ENCODE data around the gene KLF1. TPM values are rescaled to one million over a fixed set of nuclear protein-coding genes. Genes with fewer than 3 reads are reported as not detected.

The KLF1 gene
- total and polyA plus RNA-seq, 10 of the 15 experiments (the other 5 are each of a cell fraction or from before 2014, with no cell fraction given), result 0.04 to 0.38 (median 0.08) TPM; not detected in 3

GRCh38 chr19:12871681-12872080, 15.3 kb downstream of the KLF1 start:
- FAIRE-seq (no peak), ATAC-seq (no peak), DNase-seq (ENCODE audit: low read depth, low spot score) (no peak)
- in situ Hi-C loops (cut with MboI), result no loop called here
- no peak overlapping the region for H3K9ac ChIP-seq (ENCODE audit: control insufficient read depth, insufficient read depth, low read length)
- intact Hi-C loops (cut with micrococcal nuclease; ENCODE audit: unreplicated experiment), result no loop called here
- H3K4me1 ChIP-seq (ENCODE audit: control insufficient read depth, insufficient read depth, low read length), result peaks cover 5% of the 10 kb centered on the region; the same call in 1 of the 2 replicates
- SMC1A ChIA-PET (ENCODE audit: uncharacterized antibody, unreplicated experiment), result no interaction called here
- no peak for TF ChIP-seq NRF1 (conservative IDR thresholded peaks at IDR 0.05; ENCODE audit: low read depth, low read length)
- TF ChIP-seq ATF7 (IDR thresholded peaks at IDR 0.05; ENCODE audit: low read depth), result no peak
- TF ChIP-seq CHD4 (IDR thresholded peaks at IDR 0.05), result no peak
- no peak for TF ChIP-seq ZNF592 (IDR thresholded peaks at IDR 0.05)
- TF ChIP-seq YY1 (IDR thresholded peaks at IDR 0.05; ENCODE audit: low read depth, low read length), result no peak
- TF ChIP-seq KDM1A (IDR thresholded peaks at IDR 0.05; ENCODE audit: borderline replicate concordance), result no peak
- TF ChIP-seq ASH2L (IDR thresholded peaks at IDR 0.05; ENCODE audit: borderline replicate concordance, low read depth), result no peak
- TF ChIP-seq SIX5 (IDR thresholded peaks at IDR 0.05; ENCODE audit: low read depth, low read length, severe bottlenecking), result no peak
- TF ChIP-seq SKIL (IDR thresholded peaks at IDR 0.05; ENCODE audit: low read depth, poor library complexity, severe bottlenecking), result no peak
- TF ChIP-seq MEF2A (IDR thresholded peaks at IDR 0.05; ENCODE audit: insufficient read depth, low read depth, low read length), result no peak
- TF ChIP-seq RBBP5 (conservative IDR thresholded peaks at IDR 0.05), result no peak
- no peak for TF ChIP-seq CEBPB (IDR thresholded peaks at IDR 0.05; ENCODE audit: borderline replicate concordance in 1 of 2, low read depth in 2 of 2, low read length in 2 of 2)
- no peak for TF ChIP-seq SP1 (IDR thresholded peaks at IDR 0.05; ENCODE audit: low read depth, low read length)
- no peak for TF ChIP-seq STAT1 (conservative IDR thresholded peaks at IDR 0.05)
- TF ChIP-seq MYB (IDR thresholded peaks at IDR 0.05; ENCODE audit: borderline replicate concordance, low read depth, low read length), result no peak
- WGBS (ENCODE audit: insufficient coverage, insufficient replicate concordance, low lambda C conversion rate, missing lambda C conversion rate), result 44% methylated on average over 3 of the region's 3 CpGs
- H4K20me1 ChIP-seq (ENCODE audit: control insufficient read depth, insufficient read depth), result no peaks in the 10 kb centered on the region
- H2AFZ ChIP-seq (ENCODE audit: control insufficient read depth, low read depth, low read length), result no peak overlapping the region
- no TSS peak for BruUV-seq (replicated peaks)
- POLR2A ChIA-PET, result interaction anchor here (0.6 to 0.8 kb wide), 2 partner anchors 8 to 106 kb away, joined by 3 to 4 read pairs; no protein-coding TSS in a partner anchor
- H3K79me2 ChIP-seq (ENCODE audit: control insufficient read depth, insufficient read depth, low read length), result no peaks in the 10 kb centered on the region
- H3K4me2 ChIP-seq (ENCODE audit: control insufficient read depth, insufficient read depth), result no peak overlapping the region
- no peak overlapping the region for H3K27ac ChIP-seq (ENCODE audit: control insufficient read depth, insufficient read depth)
- no peaks in the 10 kb centered on the region for H3K27me3 ChIP-seq (replicated peaks in 1 of 2; ENCODE audit: control insufficient read depth in 2 of 2, insufficient read depth in 2 of 2, low read length in 1 of 2)
- no peaks in the 10 kb centered on the region; the same call in 2 of the 3 replicates for H3K9me3 ChIP-seq (replicated peaks; ENCODE audit: control insufficient read depth, insufficient read depth, low read length)
- CTCF ChIA-PET, result interaction anchor here (1.4 kb wide), 2 partner anchors 24 to 34 kb away, joined by 3 to 4 read pairs; no protein-coding TSS in a partner anchor
- H3K4me3 ChIP-seq, result no peak overlapping the region
- RAD21 ChIA-PET (ENCODE audit: unreplicated experiment), result no interaction called here
- H3K36me3 ChIP-seq (ENCODE audit: control insufficient read depth in 2 of 2, insufficient read depth in 2 of 2, low read length in 1 of 2), result no peaks in the 10 kb centered on the region
